Measurements from ENCODE around the gene MTFP1.

Gene MTFP1

GRCh38 chr22:30425616-30426387 lies at the start of gene MTFP1:
Gene MTFP1 (plus strand): TSS chr22:30425768. CDS start chr22:30425880, 112 bp downstream.
- in situ Hi-C loops (cut with MboI; ENCODE audit: low sequenced_read_pairs), result no loop called here

GRCh38 chr22:30380011-30380410 lies 45.6 kb upstream of the MTFP1 start:
- in situ Hi-C loops (cut with MboI; ENCODE audit: low sequenced_read_pairs), result loop anchor here (25.0 kb wide), 1 partner anchor 268 kb away; no protein-coding TSS in a partner anchor

GRCh38 chr22:30381264-30381663 lies 44.3 kb upstream of the MTFP1 start:
- in situ Hi-C loops (cut with MboI; ENCODE audit: low sequenced_read_pairs), result loop anchor here (25.0 kb wide), 1 partner anchor 269 kb away; no protein-coding TSS in a partner anchor

- in situ Hi-C loops (cut with MboI; ENCODE audit: low sequenced_read_pairs), result loop anchor here (25.0 kb wide), 1 partner anchor 270 kb away; no protein-coding TSS in a partner anchor
Observed at GRCh38 chr22:30382340-30382739, 43.2 kb upstream of the MTFP1 start.

- in situ Hi-C loops (cut with MboI; ENCODE audit: low sequenced_read_pairs), result loop anchor here (25.0 kb wide), 1 partner anchor 271 kb away; no protein-coding TSS in a partner anchor
Observed at GRCh38 chr22:30383061-30383460, 42.5 kb upstream of the MTFP1 start.

- in situ Hi-C loops (cut with MboI; ENCODE audit: low sequenced_read_pairs), result loop anchor here (25.0 kb wide), 1 partner anchor 274 kb away; no protein-coding TSS in a partner anchor
Observed at GRCh38 chr22:30385942-30386341, 39.6 kb upstream of the MTFP1 start.

GRCh38 chr22:30386608-30386959 lies 39.0 kb upstream of the MTFP1 start:
- in situ Hi-C loops (cut with MboI; ENCODE audit: low sequenced_read_pairs), result loop anchor here (25.0 kb wide), 1 partner anchor 274 kb away; no protein-coding TSS in a partner anchor

GRCh38 chr22:30386960-30387827 lies 38.4 kb upstream of the MTFP1 start, which contains the start of gene RNF215:
Gene RNF215 (minus strand): TSS chr22:30387411. CDS start chr22:30387313, 98 bp downstream.
- in situ Hi-C loops (cut with MboI; ENCODE audit: low sequenced_read_pairs), result loop anchor here (25.0 kb wide), 1 partner anchor 275 kb away; no protein-coding TSS in a partner anchor

GRCh38 chr22:30390974-30391691 lies 34.4 kb upstream of the MTFP1 start:
- in situ Hi-C loops (cut with MboI; ENCODE audit: low sequenced_read_pairs), result loop anchor here (5.0 to 25.0 kb wide), 2 partner anchors 96 to 279 kb away; no protein-coding TSS in a partner anchor

- in situ Hi-C loops (cut with MboI; ENCODE audit: low sequenced_read_pairs), result loop anchor here (5.0 to 25.0 kb wide), 2 partner anchors 95 to 280 kb away; no protein-coding TSS in a partner anchor
Observed at GRCh38 chr22:30392661-30393321, 32.8 kb upstream of the MTFP1 start.

GRCh38 chr22:30393322-30393680 lies 32.3 kb upstream of the MTFP1 start:
- in situ Hi-C loops (cut with MboI; ENCODE audit: low sequenced_read_pairs), result loop anchor here (5.0 to 25.0 kb wide), 2 partner anchors 94 to 281 kb away; no protein-coding TSS in a partner anchor

- in situ Hi-C loops (cut with MboI; ENCODE audit: low sequenced_read_pairs), result loop anchor here (5.0 to 25.0 kb wide), 2 partner anchors 93 to 282 kb away; no protein-coding TSS in a partner anchor
Observed at GRCh38 chr22:30393885-30394284, 31.7 kb upstream of the MTFP1 start.

GRCh38 chr22:30396871-30397655 lies 28.5 kb upstream of the MTFP1 start, which contains the start of gene SEC14L2:
Gene SEC14L2 (plus strand): TSS chr22:30397018. CDS start chr22:30397117, 99 bp downstream.
- in situ Hi-C loops (cut with MboI; ENCODE audit: low sequenced_read_pairs), result loop anchor here (25.0 kb wide), 1 partner anchor 285 kb away; no protein-coding TSS in a partner anchor

GRCh38 chr22:30397656-30398635 lies 27.6 kb upstream of the MTFP1 start:
- in situ Hi-C loops (cut with MboI; ENCODE audit: low sequenced_read_pairs), result loop anchor here (25.0 kb wide), 1 partner anchor 286 kb away; no protein-coding TSS in a partner anchor

- in situ Hi-C loops (cut with MboI; ENCODE audit: low sequenced_read_pairs), result loop anchor here (25.0 kb wide), 1 partner anchor 287 kb away; no protein-coding TSS in a partner anchor
Observed at GRCh38 chr22:30398685-30399680, 26.6 kb upstream of the MTFP1 start.

GRCh38 chr22:30399718-30400117 lies 25.9 kb upstream of the MTFP1 start:
- in situ Hi-C loops (cut with MboI; ENCODE audit: low sequenced_read_pairs), result loop anchor here (25.0 kb wide), 1 partner anchor 287 kb away; no protein-coding TSS in a partner anchor

All from HL-60/S4 treated with phorbol 12-myristate 13-acetate at 8.2 ng/mL for 4 days and 3 days (cell line).